ENCODE data around the gene SEMA3F.
A peak's percentile ranks its signal among the peaks of the same experiment; 100 is the strongest.
"Not testable (repeated sequence)": the region's sequence is repeated elsewhere in the genome, so short reads cannot be mapped to it uniquely, and the experiment has no call there.

The SEMA3F gene

DNA sequence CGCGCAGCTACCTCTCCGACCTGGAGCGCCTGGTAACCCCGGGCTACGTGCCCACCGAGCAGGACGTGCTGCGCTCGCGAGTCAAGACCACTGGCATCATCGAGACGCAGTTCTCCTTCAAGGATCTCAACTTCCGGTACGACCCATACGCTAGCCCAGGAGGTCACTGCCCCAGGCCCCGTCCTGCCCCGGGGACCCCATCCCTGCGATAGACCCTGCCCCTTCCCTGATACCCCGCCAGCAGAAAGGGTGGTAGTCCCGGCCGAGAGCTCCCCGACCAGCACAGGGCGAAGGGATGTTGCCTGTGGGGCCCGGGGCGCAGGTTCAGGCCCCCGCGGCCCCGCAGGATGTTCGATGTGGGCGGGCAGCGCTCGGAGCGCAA, 38.6 kb downstream of the SEMA3F start:
- no peak for DNase-seq (ENCODE audit: low read depth in 2 of 2)

DNA sequence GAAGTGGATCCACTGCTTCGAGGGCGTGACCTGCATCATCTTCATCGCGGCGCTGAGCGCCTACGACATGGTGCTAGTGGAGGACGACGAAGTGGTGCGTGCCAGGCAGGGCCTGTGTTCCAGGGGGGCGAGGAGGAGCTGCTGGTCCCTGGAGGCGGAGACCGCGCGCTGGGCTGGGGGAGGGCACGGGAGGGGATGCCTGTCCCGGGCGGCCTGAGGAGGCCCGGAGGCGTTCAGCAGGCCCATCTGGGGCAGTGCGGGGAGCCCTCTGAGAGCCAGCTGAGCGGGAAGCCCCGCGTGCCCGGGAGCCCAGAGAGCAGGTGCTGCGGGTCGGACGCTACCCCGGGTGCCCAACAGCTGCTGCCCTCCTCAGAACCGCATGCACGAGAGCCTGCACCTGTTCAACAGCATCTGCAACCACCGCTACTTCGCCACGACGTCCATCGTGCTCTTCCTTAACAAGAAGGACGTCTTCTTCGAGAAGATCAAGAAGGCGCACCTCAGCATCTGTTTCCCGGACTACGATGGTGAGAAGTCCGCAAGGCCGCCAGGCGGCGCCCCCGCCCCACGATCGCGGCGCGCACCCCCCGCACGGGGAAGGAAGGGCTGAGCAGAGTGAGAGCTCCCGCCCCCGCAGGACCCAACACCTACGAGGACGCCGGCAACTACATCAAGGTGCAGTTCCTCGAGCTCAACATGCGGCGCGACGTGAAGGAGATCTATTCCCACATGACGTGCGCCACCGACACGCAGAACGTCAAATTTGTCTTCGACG, 39.2 kb downstream of the SEMA3F start:
- peak; percentile 57 to 74 for DNase-seq (ENCODE audit: low read depth in 2 of 2)

DNA sequence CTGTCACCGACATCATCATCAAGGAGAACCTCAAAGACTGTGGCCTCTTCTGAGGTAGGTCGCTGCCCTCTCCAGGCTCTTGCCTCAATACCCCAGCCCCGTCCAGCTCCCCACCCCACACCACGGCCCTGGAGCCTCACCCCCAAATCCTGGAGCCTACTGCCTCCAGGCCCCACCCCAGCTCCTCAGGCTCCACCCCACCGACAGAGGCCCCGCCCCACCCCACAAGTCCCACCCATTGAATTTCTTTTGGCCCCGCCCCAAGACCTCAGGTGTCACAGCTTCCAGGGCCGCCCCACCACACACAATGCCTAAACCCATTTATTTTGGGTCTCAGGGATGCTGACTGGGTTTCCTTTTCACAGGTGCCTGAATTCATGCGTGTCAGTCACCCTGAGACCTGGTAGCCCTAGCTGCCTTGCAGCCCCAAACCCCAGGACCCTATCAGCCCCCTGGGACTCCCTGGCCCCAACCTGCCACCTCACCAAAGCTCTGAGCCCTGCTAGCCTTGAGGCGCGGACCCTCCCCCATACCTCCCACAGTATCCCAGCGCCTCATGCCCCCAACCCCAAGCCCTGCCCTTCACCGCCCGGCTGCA, 39.9 kb downstream of the SEMA3F start:
- DNase-seq (ENCODE audit: low read depth in 2 of 2): no peak

DNA sequence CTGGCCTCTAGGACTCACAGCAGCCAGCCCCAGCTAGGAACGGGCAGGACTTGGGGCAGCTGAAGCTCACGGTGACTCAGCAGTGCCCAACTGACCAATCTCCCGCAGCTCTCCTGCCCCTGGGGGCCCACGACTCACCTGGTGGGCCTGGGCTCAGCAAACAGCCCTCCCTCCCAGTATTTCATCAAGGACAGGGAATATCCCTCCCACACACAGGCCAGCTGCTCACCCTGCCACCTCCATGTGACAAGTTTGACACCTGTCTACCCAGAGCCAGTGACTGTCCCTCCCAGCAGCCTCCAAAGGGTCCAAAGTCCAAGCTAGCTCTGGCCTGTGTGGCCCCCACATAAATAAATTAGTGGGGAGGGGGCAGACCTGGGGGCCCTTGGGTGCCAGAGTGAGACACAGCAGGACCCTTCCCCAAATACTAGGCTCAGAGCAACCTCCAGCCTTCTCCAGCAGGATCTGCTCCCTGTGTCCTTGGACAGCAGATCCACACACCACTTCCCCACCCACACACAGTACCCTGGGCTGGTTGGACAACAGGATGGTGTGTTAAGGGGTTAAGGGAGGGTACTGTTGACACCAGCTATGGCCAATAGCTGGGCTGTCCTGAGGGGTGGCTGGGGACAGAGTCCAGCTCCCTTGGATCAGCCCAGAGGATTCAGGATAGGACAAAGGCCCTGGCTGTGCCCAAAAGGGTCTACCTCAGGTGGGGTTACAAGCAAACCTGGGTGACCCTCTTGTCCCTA, 40.6 kb downstream of the SEMA3F start:
- DNase-seq (ENCODE audit: low read depth in 2 of 2): no peak

DNA sequence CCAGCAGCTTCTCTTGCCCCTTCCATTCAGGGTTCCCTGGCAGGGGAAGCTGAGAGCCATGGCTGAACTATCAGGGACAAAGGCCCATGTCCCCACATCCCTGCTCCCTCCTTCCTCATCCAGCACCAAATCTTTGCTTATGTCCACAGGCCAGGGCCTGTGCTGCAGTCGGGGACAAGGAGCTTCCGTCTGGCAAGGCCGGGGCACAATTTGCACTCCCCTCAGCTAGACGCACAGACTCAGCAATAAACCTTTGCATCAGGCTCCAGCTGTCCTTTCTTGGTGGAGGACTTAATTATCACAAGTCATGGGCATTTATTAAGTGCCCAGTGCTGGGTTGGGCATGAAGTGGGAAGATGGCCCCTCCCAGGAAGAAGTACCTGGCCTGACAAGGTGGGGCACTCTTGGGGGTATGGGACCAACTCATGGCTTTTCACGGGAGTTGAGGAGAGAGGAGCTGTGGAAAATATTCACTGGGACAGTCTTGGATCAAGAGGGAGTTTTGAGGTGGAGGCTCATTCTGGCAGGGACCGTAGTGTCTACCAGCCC, 41.2 kb downstream of the SEMA3F start:
- DNase-seq (ENCODE audit: low read depth in 2 of 2): no peak

DNA sequence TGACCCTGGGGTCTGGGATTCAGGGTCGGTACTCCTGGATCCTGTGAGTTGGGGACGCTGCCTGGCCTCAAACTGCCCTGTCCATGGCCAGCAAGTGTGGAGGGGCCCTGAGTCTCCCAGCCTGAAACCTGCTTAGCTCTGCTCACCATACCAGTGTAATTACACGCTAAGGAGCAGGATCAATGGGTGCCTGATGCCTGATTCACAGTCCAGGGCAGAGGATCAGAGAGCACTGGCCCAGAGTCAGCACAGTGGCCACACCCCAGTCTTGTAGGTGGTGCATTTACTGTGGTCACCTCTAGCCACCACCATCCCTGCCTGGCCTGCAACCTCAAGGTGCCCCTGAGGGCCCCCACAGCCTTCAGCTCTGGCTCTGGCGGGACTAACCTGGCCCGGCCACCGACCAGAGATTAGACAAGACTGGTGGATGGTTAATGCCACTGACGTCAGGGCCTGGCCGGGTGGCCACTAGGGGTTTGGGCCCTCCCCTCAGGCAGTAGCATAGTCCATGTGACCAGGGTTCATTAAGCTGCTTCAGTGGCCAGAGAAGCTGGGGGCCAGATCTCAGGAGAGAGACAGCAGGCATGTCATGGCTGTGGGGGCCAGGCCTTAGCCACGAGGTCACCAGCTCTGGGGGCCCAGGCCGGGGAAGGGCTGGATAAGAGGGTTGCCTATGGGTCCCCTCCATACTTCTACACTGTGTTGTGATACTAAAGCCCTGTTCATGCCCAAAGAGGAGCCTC, 46.6 kb downstream of the SEMA3F start:
- DNase-seq (ENCODE audit: low read depth in 2 of 2): no peak

DNA sequence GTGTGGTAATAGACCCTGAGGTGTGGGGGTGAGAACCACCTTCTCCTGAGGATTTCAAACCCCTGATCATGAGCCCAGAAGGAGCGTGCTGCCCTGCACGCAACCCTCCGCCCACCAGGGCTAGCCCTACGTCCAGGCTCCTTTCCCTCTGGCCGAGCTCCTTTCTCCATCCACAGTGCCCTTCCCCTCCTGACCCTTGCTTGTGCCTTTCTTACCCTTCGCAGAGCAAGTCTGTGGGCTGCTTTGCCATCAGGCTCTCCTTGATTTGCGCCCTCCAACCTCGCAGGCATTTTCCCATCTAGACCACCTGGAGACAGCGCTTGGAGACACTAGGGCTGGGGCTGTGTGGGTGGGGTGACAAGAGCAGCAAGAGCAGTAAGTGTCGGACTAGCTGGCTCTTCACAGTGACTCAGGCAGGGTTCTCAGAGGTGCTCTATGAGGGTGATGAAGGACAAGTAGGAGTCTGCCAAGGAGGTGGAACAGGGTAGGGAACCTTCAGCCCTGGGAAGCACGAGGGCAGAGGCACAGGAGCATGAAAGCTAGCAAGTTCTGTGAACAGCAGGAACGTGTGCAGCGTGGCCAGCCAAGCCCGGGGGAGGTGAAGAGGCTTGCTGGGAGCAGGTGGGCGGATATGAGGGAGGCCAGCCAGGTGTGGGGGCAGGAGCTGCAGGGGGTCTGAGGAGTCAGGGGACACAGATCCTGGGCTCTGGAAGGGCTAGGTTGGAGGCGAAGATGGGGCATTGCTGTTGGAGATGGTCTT, 47.4 kb downstream of the SEMA3F start:
- DNase-seq (ENCODE audit: low read depth in 2 of 2): no peak

DNA sequence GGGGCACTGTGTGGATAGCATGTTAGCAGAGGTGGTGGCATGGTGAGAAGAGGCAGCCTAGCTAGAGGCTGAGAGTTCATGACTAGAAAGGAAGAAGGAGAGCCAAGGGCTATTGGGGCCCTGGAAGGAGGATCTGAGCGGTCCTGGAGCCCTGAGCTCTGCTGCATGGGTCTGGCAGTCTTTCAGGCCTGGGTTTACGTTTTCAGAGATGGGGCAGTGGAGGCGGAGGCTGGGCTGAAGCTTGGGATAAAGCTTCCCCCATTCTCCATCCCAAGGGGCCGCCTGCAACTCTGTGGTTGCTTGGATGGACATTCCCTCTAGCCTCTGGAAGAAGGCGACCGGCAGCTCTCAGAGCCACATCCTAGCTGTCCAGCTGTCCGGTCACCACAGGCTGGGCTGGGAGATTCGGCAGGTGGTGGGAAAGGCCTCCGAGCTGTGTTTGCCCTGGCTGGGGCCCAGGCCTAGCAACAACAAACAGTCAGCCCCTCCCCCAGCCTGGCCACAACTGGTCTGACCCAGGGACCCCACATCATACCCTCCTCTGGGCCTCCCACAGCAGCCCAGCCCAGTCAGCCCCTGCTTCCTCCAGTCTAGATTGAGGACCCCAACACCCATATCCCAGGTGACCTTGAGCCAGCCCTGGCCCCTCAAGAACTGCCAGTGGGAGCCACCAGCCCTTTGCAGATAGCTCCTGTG, 48.1 kb downstream of the SEMA3F start:
- no peak for DNase-seq (ENCODE audit: low read depth in 2 of 2)

DNA sequence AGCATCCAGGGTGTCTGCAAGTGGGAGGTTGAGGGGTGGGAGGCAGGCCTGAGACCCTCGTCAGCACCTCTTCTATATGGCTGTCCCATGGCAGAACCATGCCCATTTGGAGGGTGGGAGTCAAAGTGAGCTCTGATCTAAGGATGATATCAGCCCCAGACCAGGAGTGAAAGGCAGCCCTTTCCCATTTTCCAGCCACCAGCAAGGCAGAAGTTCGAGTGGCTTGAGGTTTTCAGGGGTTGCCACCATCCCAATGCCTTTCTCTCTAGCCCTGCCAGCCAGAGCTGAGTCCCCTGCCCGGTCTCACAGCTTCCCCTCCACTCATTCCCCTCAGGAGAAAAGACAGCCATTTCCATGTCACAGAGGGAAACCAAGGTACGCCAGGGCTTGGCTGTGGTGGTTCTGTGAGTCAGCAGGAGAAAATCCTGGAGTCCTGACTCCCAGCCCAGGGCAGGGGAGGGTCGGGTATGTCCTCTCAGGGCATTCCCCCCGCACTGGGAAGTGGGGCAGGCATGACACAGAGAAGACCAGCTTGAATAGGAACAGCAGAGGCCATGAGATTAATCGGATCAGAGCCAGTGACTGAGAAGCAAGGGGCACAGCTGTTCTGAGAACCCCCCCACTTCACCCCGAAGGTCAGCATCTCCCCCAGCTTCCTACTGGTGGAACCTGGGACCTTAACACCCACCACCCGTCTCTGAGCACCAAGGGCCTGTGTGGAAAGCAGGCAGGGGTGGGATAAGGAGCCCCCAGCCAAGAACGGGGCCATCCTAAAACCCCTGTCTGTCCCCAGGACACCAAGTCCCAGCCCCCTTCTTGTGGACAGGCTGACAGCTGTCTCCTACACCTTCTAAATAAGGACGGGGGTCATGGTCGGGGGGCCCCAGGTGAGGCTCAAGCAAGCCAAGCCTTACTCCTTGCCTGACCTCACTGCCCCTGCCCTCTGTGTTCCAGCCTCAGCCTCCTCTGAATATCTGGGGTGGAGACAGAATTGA, 49.0 kb downstream of the SEMA3F start:
- DNase-seq (ENCODE audit: low read depth in 2 of 2): no peak

DNA sequence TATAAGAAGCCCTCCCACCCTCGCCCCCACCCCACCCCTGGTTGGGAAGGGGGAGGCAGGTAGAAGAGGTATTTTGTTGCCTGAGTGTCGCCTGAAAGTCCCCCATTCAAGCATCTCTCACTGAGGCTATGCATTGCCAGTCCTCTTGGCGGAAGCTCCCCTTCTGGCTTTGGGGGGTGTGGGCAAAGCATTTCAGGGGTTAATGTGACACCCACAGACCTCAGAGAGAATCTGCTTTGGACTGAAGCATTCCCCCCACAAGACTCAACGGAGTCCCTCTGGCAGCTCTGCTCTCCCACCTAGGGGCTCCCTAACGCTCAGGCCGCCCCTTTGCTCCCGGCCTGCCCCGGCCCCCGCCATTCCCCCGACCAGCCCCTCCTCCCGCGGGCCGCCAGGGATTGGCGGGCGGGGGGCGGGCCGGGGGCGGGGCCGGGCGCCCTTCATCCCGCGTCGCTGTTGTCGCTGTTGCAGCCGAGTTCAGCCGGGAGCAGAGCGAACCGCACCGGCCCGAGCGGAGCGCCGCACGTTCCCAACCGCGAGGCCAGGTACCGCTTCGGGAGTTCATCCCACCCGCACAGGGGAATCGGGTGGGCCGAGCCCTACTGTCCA, 49.8 kb downstream of the SEMA3F start, which contains the start of gene SLC38A3:
SLC38A3 (plus strand) TSS at position 468 of the 609 bp plus-strand sequence. CDS start 8,929 bp downstream, outside the sequence.
- no peak for DNase-seq (ENCODE audit: low read depth in 2 of 2)

DNA sequence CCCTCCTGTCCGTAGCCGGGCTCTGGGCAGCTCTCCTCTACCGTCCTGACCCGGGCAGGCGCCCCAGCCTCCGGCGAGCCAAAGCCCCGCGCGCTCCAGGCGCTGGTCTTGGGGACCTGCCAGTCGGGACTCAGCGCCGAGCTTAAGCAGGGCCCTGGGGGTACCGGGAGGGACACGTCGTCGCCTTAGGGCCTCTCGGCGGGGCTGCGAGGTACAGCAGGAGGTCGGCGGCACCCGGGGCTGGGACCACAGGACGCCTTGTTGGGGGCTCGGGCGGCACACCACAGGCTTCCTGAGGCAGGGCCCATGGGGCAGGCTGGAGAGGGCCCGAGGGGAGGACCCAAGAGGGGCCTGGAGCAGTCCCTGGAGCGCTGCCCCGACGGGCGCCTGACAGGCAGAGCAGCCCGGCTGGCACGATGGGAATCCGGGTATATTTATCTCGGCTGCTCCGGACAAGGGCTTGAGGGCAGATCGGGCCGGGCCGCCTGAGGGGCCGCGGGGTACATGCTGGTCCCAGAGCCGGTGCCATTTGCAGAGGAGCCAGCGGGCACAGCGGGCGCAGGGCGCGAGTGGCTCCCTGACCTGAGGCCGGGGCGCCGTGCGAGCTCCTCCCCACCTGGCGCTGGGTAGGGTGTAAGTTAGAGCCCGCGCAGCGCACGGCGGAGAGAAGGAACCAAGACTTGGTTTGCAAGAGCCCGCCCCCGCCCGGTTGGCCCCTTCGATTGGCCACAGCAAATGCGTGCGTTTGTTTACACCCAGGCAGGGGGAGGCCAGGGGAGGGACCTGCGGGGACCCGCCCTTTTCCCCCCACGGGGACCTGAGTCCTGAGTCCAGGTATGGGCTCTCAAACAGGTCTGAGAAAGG, 50.5 kb downstream of the SEMA3F start:
- no peak for DNase-seq (ENCODE audit: low read depth in 2 of 2)

DNA sequence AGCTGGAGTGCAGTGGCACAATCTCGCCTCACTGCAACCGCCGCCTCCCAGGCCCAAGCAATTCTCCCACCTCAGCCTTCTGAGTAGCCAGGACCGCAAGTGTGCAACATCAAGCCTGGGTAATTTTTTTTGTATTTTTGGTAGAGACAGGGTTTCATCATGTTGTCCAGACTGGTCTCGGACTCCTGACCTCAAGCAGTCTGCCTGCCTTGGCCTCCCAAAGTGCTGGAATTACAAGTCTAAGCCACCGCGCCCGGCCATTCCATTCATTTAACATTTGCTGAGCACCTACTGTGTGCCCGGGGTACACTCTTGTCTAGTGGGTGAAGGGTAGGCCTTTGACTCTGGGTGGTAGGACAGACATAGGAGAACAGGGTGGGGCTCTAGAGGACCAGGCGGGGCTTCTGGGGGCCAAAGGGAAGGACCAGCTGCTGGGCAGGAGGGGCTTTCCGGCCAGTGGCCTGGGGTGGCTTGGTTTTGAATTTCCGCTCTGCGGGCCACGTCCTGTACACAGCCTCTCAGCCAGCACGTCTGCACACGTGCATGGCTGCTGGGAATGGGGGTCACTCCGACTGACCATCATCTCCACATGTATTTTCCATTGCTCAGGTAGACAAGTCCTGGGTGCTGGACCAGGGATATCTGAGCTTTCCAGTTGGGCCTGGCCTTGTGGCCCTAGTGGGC, 52.4 kb downstream of the SEMA3F start:
- no peak for DNase-seq (ENCODE audit: low read depth in 2 of 2)

DNA sequence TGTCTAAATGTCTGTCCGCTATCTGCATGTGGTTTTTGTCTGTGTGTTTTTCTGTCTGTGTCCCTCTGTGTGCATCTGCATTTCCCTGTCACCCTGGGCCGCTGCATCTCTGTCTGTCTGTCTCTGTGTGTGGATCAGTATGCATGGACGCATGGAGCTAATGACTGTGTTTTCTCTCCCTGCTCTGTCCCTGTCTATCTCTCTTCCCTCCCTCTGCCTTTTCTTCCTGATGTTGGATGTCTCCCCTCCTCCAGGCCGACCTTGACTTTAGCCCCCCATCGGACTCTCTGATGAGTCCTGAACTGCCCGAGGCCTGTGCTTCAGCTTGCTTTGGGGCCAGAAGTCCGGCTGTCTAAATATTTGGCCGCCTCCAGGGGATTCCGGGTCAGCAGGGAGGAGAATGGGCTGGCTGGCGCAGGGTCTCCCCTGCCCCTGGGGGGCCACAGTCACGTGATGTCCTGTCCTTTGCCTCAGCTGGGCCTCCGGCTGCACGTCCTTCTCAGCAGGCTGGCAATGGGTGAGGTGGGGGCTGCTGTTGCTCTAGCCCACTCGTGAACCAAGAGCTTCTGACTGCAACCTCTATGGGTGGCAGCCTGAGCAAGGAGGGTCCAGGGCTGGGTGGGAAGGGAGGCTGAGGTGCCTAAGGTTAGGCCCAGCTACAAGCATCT, 53.7 kb downstream of the SEMA3F start:
- no peak for DNase-seq (ENCODE audit: low read depth in 2 of 2)

DNA sequence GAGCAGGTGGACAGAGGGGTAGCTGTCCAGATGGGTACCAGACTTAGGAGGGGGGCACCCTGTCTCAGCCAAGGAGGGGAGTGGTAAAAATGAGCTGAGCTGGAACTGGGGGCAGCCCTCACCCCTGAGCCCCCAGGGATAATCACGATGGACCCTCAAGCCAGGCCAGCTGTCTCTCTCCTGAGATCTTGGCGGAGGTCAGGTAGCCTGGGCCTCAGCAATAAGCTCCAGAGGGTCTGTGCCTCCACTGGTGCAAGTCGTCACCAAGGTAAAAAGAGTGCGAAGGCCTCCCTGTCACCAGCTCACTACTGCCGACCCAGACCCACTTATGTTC, 55.0 kb downstream of the SEMA3F start:
- no peak for DNase-seq (ENCODE audit: low read depth in 2 of 2)

DNA sequence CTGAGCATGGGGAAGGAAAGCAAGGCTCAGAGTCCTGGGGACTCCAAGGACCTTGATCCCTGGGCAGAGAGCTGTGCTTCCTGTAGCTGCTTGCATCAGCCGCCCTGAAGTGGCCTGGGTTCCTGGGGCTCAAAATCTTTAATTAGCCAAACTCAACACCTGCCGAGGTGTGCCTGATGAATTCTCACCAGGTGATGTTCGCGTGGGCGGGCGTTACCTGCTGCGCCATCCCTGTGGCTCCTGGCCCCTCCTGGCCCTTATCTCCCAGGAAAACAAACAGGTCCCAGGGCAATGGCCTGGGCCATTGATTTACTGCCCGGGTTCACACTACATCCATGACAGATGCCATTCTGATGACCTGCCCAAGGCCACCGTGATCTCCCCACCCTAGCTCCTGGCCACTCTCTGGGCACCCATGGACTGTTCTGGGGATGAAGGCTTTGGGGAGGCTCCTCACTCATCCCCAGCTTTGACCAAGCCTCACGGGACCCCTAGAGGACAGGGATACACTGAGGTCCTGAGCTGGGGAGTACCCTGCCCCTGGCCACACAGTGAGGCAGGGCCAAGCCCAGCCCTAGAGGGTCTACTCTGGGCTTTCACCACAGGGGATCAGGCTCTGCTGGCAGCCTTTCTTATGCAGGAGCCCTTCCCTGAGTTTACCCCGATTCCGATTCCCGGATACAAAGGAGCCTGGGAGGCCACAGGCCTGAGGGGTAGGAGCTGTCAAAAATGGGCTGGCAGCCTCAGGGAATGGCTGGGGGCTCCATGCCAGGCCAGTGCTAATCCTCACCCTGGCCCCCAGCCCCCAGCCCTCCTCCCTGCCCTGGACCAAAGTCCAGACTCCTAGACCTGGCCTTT, 55.6 kb downstream of the SEMA3F start:
- DNase-seq (ENCODE audit: low read depth in 2 of 2): no peak

DNA sequence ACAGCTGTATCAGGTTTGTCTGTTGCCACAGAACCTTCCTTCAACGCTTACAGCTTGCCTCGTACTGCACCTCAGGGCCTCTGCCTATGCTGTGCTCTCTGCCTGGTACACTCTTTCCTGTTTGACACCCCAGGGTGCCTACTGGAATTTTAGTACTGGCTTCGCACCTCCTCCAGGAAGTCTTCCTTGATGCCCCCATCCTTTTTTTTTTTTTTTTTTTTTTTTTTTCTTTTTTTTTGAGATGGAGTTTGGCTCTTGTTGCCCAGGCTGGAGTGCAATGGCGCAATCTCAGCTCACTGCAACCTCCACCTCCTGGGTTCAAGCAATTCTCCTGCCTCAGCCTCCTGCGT, 56.2 kb downstream of the SEMA3F start:
- not testable (repeated sequence) for DNase-seq (ENCODE audit: low read depth in 2 of 2)

Measured in stimulated activated CD4-positive, alpha-beta T cell treated with anti-CD3 and anti-CD28 coated beads, Interleukin-15, amount 100 ng/mL, for 48 hours (primary cell).